GM12872 (cell line): ENCODE measurements around the gene USP40.

Source experiments
- TF ChIP-seq, protein P1 (sequence below): IDR thresholded peaks from 3 replicates; pipeline ENCODE4 v1.5.1; 2011; ENCODE audit warnings: low read depth, mild to moderate bottlenecking, low read length, moderate library complexity; ENCODE audit not compliant: insufficient read depth

The USP40 gene

DNA sequence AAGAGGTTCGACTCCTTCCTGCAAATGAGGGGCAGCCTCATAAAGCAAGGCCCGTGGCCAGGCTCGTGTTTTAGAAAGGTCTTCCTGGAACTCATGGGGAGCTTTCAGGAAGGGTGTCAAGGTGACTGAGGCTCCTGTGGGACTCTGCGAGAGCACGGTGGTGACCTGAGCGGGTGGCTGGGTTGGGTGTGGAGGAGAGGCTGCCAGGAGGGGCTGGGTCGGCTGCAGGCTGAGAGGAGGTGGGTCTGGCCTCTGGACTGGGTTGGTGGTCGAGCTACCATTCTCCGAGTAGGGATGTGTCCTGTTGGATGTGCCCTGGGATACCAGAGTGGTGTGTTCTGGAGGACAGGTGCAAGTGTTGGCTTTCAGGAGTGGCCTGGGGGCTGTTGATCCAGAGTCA, 125.9 kb downstream of the USP40 start:
- TF ChIP-seq, protein P1, sequence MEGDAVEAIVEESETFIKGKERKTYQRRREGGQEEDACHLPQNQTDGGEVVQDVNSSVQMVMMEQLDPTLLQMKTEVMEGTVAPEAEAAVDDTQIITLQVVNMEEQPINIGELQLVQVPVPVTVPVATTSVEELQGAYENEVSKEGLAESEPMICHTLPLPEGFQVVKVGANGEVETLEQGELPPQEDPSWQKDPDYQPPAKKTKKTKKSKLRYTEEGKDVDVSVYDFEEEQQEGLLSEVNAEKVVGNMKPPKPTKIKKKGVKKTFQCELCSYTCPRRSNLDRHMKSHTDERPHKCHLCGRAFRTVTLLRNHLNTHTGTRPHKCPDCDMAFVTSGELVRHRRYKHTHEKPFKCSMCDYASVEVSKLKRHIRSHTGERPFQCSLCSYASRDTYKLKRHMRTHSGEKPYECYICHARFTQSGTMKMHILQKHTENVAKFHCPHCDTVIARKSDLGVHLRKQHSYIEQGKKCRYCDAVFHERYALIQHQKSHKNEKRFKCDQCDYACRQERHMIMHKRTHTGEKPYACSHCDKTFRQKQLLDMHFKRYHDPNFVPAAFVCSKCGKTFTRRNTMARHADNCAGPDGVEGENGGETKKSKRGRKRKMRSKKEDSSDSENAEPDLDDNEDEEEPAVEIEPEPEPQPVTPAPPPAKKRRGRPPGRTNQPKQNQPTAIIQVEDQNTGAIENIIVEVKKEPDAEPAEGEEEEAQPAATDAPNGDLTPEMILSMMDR = no peak

DNA sequence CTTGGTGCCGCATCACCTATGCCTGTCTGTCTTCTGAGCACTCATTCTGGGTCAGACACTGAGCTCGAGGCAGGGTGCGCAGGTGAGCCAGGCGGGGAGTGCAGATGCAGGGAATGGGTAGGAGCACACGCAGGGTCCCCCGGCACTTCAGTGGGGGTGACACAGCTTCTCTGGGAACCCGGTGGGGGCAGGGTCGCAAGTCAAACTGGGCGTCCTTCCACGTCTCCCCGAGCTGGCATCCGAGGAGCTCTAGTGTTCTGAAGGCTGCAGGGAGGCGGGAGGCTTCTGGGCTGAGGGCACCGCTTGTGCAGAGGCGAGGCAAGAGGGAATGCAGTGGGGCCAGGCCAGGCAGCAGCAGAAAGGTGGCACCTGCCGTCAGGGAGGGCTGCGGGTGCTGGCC, 126.3 kb downstream of the USP40 start:
- TF ChIP-seq, protein P1 = no peak

DNA sequence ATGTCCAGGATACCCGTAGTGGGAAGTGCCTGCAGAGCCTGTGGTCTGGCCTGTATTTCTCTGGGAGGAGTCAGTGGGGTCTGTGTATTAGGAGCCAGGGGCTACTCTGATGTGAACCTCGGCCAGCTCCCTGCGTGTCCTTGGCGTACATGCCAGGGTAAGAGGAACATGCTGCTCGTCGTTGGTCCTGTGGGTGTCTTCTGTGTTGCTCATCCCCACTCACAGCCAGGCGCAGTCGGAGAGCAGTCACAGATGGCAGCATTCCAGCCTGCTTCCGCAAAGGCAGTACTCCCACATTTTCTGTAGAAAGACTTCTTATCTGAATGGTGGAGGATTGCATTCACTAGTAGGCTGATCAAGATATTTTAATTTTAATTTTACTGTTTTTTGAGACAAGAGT, 127.4 kb downstream of the USP40 start:
- TF ChIP-seq, protein P1 = no peak

DNA sequence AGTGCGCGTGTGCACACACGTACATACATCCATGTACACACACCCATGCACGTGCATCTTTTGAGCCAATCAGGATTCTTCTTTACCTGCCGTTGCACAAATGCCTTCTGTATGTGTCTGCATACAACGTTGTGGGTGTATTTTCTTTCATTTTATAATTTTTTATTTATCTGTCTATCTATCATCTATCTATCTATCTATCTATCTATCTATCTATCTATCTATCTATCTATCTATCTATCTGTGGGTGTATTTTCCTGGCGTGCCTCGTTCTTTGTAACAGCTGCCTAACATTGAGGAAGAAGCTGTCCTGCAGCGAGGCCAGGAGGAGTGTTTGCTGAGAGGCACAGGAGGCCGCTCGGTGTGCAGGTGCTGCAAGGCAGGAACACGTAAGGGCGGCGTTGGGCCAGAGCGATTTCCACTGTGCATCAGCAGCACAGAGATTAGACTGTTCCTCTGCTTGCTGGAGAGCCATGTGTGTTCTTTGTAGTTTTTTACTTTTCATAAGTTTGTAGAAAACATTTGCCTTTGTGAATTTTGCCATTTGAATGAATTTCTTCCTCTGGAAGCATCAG, 127.9 kb downstream of the USP40 start:
- TF ChIP-seq, protein P1 = no peak

DNA sequence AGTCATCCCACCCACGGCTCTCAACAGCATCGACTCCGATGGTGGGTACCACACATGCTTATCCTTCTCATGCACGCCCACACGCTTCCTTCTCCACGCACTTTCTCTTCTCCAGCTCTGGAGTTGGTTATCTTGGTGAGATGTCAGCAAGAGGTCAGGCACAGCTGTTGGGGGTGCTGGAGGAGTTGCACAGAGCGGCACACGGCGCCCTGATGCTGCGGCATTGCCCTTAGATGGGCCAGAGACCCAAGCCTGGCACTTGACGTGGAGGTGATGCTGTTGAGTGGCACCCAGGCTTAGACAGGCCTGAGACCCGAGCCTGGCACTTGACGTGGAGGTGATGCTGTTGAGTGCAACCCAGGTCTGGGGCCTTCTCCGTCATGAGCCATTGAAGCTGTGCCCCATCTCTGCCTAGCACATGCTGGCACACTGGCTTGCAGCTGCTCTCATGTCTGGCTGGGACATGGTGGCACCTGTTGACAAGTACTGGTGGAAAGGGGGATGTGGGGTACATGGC, 129.1 kb downstream of the USP40 start:
- TF ChIP-seq, protein P1 = no peak

DNA sequence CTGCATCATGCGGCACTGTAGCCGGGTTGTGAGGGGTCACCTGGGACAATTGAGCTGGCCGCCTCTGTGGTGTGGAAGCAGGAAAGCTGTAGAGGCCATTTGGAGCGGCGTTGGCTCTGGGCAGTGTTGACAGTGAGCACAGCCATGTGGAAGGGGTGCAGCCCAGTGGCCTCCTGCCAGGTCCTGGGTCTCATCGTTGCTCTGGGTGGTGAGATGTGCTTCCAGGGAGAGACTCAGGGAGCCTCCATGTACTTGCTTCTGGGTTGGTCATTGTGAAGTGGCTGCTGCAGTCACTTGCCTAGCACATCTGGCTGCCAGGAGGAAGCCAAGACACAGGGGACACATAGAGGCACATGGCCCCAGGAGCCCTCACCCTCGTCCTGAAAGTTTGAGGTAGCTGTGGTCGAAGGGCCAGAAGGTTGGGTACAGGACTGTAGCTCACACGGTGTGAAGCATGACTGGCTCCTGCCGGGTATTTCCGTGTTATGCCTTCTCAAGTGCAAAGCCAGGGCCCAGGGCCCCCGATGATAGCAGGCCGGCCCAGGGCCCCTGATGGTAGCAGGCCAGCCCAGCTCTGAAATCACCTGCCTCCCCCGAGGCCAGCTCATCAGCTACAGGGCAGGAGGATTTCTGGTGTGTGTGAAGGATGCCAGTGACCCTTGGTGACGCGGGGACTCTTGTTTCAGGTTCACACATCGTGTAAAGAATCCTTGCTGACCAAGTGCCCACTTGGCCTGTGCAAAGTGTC, 129.7 kb downstream of the USP40 start:
- TF ChIP-seq, protein P1 = no peak

DNA sequence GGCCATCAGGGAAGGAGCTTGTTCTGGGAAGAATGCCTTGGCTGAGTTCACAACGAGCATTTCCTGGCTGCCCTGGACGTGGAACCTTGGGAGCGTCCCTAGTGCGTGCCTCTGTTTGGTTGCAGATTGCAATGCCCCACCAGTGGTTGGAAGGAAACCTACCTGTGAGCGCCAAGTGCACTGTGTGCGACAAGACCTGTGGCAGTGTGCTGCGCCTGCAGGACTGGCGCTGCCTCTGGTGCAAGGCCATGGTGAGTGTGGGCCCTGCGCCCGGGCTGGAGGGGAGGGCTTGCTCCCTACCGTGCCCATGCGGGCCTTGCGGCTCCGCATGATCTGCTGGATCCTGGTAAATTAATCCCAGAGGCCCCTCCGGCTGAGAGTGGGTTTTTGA, 130.4 kb downstream of the USP40 start:
- TF ChIP-seq, protein P1 = no peak
